ENCODE results near the gene CGB7. TPM values are rescaled to one million over a fixed set of nuclear protein-coding genes. Genes with fewer than 3 reads are reported as not detected.
A peak's percentile ranks its signal among the peaks of the same experiment; 100 is the strongest.

The CGB7 gene
- total RNA-seq, 1 donor from 2014 or later = 7.1 TPM

DNA sequence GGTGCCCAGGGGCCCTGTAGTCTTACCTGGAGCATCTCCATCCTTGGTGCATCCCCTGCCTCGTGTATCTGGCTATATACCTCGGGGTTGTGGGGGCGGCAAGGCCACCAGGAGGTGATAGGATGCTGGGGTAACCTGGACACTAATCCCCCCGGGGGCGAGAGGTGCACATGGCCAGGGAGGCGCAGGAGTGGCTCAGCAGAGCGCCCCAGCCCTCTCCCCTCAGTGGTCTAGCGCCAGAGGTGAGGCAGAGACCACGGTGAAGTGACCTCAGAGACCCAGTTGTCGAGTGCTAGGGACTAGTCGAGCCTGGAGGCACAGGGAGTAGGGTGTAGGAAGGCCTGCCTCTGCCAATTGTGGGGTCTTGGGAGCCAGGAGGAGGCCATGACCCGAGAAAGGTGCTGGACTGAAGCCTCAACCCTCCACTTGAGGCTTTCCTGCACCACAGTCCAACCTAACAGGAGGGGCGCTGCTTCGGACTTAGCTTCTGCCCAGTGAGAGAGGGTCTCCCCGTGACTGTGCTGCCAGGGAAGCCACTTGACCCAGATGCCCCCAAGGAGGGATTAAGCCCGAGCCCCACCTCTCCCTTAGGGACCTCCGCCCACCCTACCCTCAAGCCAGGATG is 40.4 kb downstream of the CGB7 start, which contains the start of gene LHB:
TSS of gene LHB (minus strand) at position 51 of the 625 bp plus-strand sequence. CDS start at position 41, 10 bp downstream.
- no peaks in the 10 kb centered on the region for H3K9me3 ChIP-seq (ENCODE audit: insufficient read depth, low read depth, low read length)
- Mint-ChIP-seq H3K4me1 (ENCODE audit: low read depth, unreplicated experiment) (peaks cover 12% of the 10 kb centered on the region), H3K27ac (ENCODE audit: unreplicated experiment) (no peak within 1 kb of the TSS), H3K9me3 (ENCODE audit: unreplicated experiment) (no peaks in the 10 kb centered on the region), H3K4me3 (ENCODE audit: unreplicated experiment) (no peak within 1 kb of the TSS), H3K27me3 (ENCODE audit: low read depth, unreplicated experiment) (peaks cover 2% of the 10 kb centered on the region), H3K36me3 (ENCODE audit: low read depth, unreplicated experiment) (peaks cover 17% of the 10 kb centered on the region)
- H3K4me1 ChIP-seq (ENCODE audit: insufficient read depth, low read length) = peaks cover 18% of the 10 kb centered on the region
- peak within 1 kb of the TSS; percentile 35 for H2AFZ ChIP-seq (ENCODE audit: low read depth, low read length)
- no peaks in the 10 kb centered on the region for H3K27me3 ChIP-seq (ENCODE audit: insufficient read depth, low read length)
- peak within 1 kb of the TSS; percentile 33 for H3K27ac ChIP-seq (ENCODE audit: low read depth, low read length)
- DNase-seq (ENCODE audit: low read depth) (no peak), FAIRE-seq (no peak)
- peak within 1 kb of the TSS; percentile 77 for H3K9ac ChIP-seq (ENCODE audit: low read length)
- H3K4me2 ChIP-seq (ENCODE audit: low read length) = peak within 1 kb of the TSS; percentile 87
- TF ChIP-seq EZH2 (IDR thresholded peaks at IDR 0.05; ENCODE audit: insufficient read depth, low read length) (no peak), CTCF (IDR thresholded peaks at IDR 0.05; ENCODE audit: insufficient read depth, low read depth, low read length) (no peak)
- peak within 1 kb of the TSS; percentile 60 for H3K4me3 ChIP-seq (ENCODE audit: insufficient read depth, low read depth, low read length)
- no peaks in the 10 kb centered on the region for H3K79me2 ChIP-seq (ENCODE audit: insufficient read depth, low read length)
- peaks cover 6% of the 10 kb centered on the region for H3K36me3 ChIP-seq (ENCODE audit: insufficient read depth, low read length)
- peaks cover 4% of the 10 kb centered on the region for H4K20me1 ChIP-seq (ENCODE audit: insufficient read depth, low read length)

DNA sequence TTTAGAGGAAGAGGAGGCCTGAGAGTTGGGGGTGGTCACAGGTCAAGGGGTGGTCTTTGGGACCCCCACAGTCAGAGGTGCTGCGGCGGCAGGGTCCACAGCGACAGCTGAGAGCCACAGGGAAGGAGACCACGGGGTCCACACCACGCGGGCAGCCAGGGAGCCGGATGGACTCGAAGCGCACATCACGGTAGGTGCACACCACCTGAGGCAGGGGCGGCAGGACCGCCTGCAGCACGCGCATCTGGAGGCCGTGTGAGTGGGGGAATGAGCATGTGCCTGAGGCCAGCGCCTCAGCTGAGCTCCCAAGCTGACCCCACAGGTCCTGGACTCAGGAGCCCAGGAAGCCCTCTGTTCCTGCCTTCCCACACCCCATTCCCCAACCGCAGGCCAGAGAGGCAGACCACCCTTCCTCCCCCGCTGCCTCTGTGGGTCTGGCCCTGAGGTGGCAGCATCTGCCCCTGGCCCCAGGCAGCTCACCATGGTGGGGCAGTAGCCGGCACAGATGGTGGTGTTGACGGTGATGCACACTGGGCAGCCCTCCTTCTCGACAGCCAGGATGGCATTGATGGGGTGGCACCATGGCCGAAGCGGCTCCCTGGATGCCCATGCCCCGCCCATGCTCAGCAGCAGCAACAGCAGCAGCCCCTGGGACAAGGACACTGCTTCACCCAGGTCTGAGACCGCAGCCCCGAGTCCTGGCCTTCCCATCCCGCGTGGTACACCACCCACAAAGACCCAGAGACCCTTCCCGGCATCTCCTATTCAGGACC is 41.3 kb downstream of the CGB7 start:
- H3K27me3 Mint-ChIP-seq (ENCODE audit: low read depth, unreplicated experiment) = peaks cover 2% of the 10 kb centered on the region
- DNase-seq (ENCODE audit: low read depth) (no peak), FAIRE-seq (no peak)
- Histone ChIP-seq H3K27ac (ENCODE audit: low read depth, low read length) (no peak overlapping the region), H3K4me1 (ENCODE audit: insufficient read depth, low read length) (peaks cover 18% of the 10 kb centered on the region), H3K9me3 (ENCODE audit: insufficient read depth, low read depth, low read length) (no peaks in the 10 kb centered on the region), H3K27me3 (ENCODE audit: insufficient read depth, low read length) (no peaks in the 10 kb centered on the region), H3K4me2 (ENCODE audit: low read length) (no peak overlapping the region), H3K79me2 (ENCODE audit: insufficient read depth, low read length) (no peaks in the 10 kb centered on the region), H3K36me3 (ENCODE audit: insufficient read depth, low read length) (peaks cover 6% of the 10 kb centered on the region), H4K20me1 (ENCODE audit: insufficient read depth, low read length) (peaks cover 4% of the 10 kb centered on the region), H3K4me3 (ENCODE audit: insufficient read depth, low read depth, low read length) (no peak overlapping the region), H3K9ac (ENCODE audit: low read length) (no peak overlapping the region), H2AFZ (ENCODE audit: low read depth, low read length) (no peak overlapping the region)
- no peak overlapping the region for H3K27ac Mint-ChIP-seq (ENCODE audit: unreplicated experiment)
- TF ChIP-seq CTCF (IDR thresholded peaks at IDR 0.05; ENCODE audit: insufficient read depth, low read depth, low read length) (no peak), EZH2 (IDR thresholded peaks at IDR 0.05; ENCODE audit: insufficient read depth, low read length) (no peak)
- H3K4me3 Mint-ChIP-seq (ENCODE audit: unreplicated experiment) = no peak overlapping the region
- H3K36me3 Mint-ChIP-seq (ENCODE audit: low read depth, unreplicated experiment) = peaks cover 19% of the 10 kb centered on the region
- H3K4me1 Mint-ChIP-seq (ENCODE audit: low read depth, unreplicated experiment) = peaks cover 7% of the 10 kb centered on the region
- no peaks in the 10 kb centered on the region for H3K9me3 Mint-ChIP-seq (ENCODE audit: unreplicated experiment)

Measured in astrocyte (in vitro differentiated cells and primary cell).